Neuronal stem cell (in vitro differentiated cells): ENCODE measurements around the gene EYS.

Experiments used
- DNase-seq: peaks from one replicate; pipeline ENCODE4 v3.0.0-alpha.2; 2013; ENCODE audit warnings: low spot score
- H2AFZ ChIP-seq: one replicate; pipeline ENCODE4 v1.6.1; 2013; ENCODE audit warnings: mild to moderate bottlenecking, low read length, inconsistent platforms
- H2AK5ac ChIP-seq: 2 replicates; pipeline ENCODE4 v1.6.1; 2013; ENCODE audit warnings: low read depth, mild to moderate bottlenecking, inconsistent platforms, low read length, moderate library complexity, mixed read lengths
- H2BK120ac ChIP-seq: 2 replicates; pipeline ENCODE4 v1.6.1; 2013; ENCODE audit warnings: low read depth, mild to moderate bottlenecking, inconsistent platforms, low read length, moderate library complexity, mixed read lengths
- H2BK12ac ChIP-seq: one replicate; pipeline ENCODE4 v1.6.1; 2013; ENCODE audit warnings: low read length, inconsistent platforms
- H2BK15ac ChIP-seq: 2 replicates; pipeline ENCODE4 v1.6.1; 2013; ENCODE audit warnings: mild to moderate bottlenecking, low read length, inconsistent platforms, mixed read lengths
- H2BK5ac ChIP-seq: one replicate; pipeline ENCODE4 v1.6.1; 2013; ENCODE audit warnings: inconsistent platforms, mild to moderate bottlenecking, low read length, moderate library complexity
- H3K14ac ChIP-seq: one replicate; pipeline ENCODE4 v1.6.1; 2013; ENCODE audit warnings: low read length, inconsistent platforms
- H3K18ac ChIP-seq: 2 replicates; pipeline ENCODE4 v1.6.1; 2013; ENCODE audit warnings: low read length, inconsistent platforms
- H3K23ac ChIP-seq: 2 replicates; pipeline ENCODE4 v1.6.1; 2013; ENCODE audit warnings: low read depth, mild to moderate bottlenecking, mixed read lengths, low read length, inconsistent platforms; ENCODE audit not compliant: poor library complexity
- H3K27ac ChIP-seq: replicated peaks from 3 replicates; pipeline ENCODE4 v1.5.1; 2013; ENCODE audit warnings: low read length, inconsistent platforms
- H3K27me3 ChIP-seq, 3 experiments: 2 replicates each; pipeline ENCODE4 v1.6.1; 2013; ENCODE audit warnings: low read length in 3 of 3, mild to moderate bottlenecking in 2 of 3, inconsistent platforms in 1 of 3, low read depth in 1 of 3, mixed read lengths in 1 of 3, moderate library complexity in 1 of 3; ENCODE audit not compliant: control insufficient read depth in 3 of 3, insufficient read depth in 3 of 3
- H3K36me3 ChIP-seq, 2 donors: replicated peaks in 1 of 2; 2 replicates each; pipeline ENCODE4 v1.6.1; 2013; ENCODE audit warnings: low read length in 2 of 2; ENCODE audit not compliant: control insufficient read depth in 2 of 2, insufficient read depth in 2 of 2
- H3K4ac ChIP-seq: 2 replicates; pipeline ENCODE4 v1.6.1; 2013; ENCODE audit warnings: inconsistent platforms, mild to moderate bottlenecking, low read length, moderate library complexity
- H3K4me1 ChIP-seq, 2 donors: 1 replicate in 1 of 2; 2 replicates in 1 of 2; pipeline ENCODE4 v1.6.1; 2013; ENCODE audit warnings: low read length in 2 of 2, low read depth in 1 of 2; ENCODE audit not compliant: control insufficient read depth in 2 of 2, insufficient read depth in 1 of 2
- H3K4me2 ChIP-seq: one replicate; pipeline ENCODE4 v1.6.1; 2013; ENCODE audit warnings: mild to moderate bottlenecking, low read length, inconsistent platforms; ENCODE audit not compliant: insufficient read depth, poor library complexity, severe bottlenecking
- H3K4me3 ChIP-seq, 2 donors: 2 replicates each; pipeline ENCODE4 v1.5.1; 2013; ENCODE audit warnings: low read length in 2 of 2, mild to moderate bottlenecking in 2 of 2, inconsistent platforms in 1 of 2, moderate library complexity in 1 of 2
- H3K79me1 ChIP-seq: one replicate; pipeline ENCODE4 v1.6.1; 2013; ENCODE audit warnings: low read depth, mild to moderate bottlenecking, inconsistent platforms, low read length, moderate library complexity
- H3K9ac ChIP-seq: one replicate; pipeline ENCODE4 v1.6.1; 2013; ENCODE audit warnings: mild to moderate bottlenecking, low read depth, low read length, inconsistent platforms; ENCODE audit not compliant: poor library complexity
- H3K9me3 ChIP-seq, 2 donors: replicated peaks in 1 of 2; 2 replicates each; pipeline versions ENCODE3 to v1.6.1; 2013; ENCODE audit warnings: low read length in 2 of 2, mild to moderate bottlenecking in 2 of 2, inconsistent platforms in 1 of 2, low read depth in 1 of 2, mixed read lengths in 1 of 2, moderate library complexity in 1 of 2; ENCODE audit not compliant: control insufficient read depth in 2 of 2, insufficient read depth in 1 of 2
- H4K8ac ChIP-seq: one replicate; pipeline ENCODE4 v1.6.1; 2013; ENCODE audit warnings: low read depth, mild to moderate bottlenecking, inconsistent platforms, low read length, moderate library complexity
- H4K91ac ChIP-seq: one replicate; pipeline ENCODE4 v1.6.1; 2013; ENCODE audit warnings: low read length, low read depth, mild to moderate bottlenecking, inconsistent platforms; ENCODE audit not compliant: poor library complexity
- WGBS, 2 donors: extraction: QIAGEN DNeasy Blood & Tissue Kit; methylation state at CpG; one replicate each; pipeline ENCODE4 v1.1.7; 2013; ENCODE audit warnings: missing lambda C conversion rate in 2 of 2, mixed read lengths in 1 of 2; ENCODE audit not compliant: insufficient read length in 2 of 2, insufficient replicate concordance in 1 of 2; ENCODE audit errors: extremely low coverage in 2 of 2; 5-methylcytosine and 5-hydroxymethylcytosine counted together

Gene EYS

GRCh38 chr6:63734923-63735322 is 1972.1 kb downstream of the EYS start:
- Histone ChIP-seq H4K8ac (no peak overlapping the region), H3K23ac (no peak overlapping the region), H3K4ac (no peak overlapping the region), H2BK15ac (no peak overlapping the region), H3K4me3 (no peak overlapping the region), H2AFZ (no peak overlapping the region), H3K4me2 (no peak overlapping the region), H3K18ac (no peak overlapping the region), H2BK120ac (no peak overlapping the region), H4K91ac (no peak overlapping the region), H3K27ac (no peak overlapping the region), H3K9ac (no peak overlapping the region), H3K36me3 (no peaks in the 10 kb centered on the region), H2BK5ac (no peak overlapping the region), H2BK12ac (no peak overlapping the region), H3K4me1 (no peaks in the 10 kb centered on the region), H3K9me3 (no peaks in the 10 kb centered on the region), H3K14ac (no peak overlapping the region), H3K27me3 (no peaks in the 10 kb centered on the region), H3K79me1 (no peaks in the 10 kb centered on the region), H2AK5ac (no peak overlapping the region)
- no CpG with 5 or more reads among the region's 3 CpGs for WGBS, 2 donors
- no peak for DNase-seq

- no peak overlapping the region for H4K8ac ChIP-seq
- H4K91ac ChIP-seq: no peak overlapping the region
- H3K4me3 ChIP-seq: no peak overlapping the region
- no peaks in the 10 kb centered on the region for H3K27me3 ChIP-seq
- no peak overlapping the region for H3K4ac ChIP-seq
- no peak overlapping the region for H3K9ac ChIP-seq
- H2BK120ac ChIP-seq: no peak overlapping the region
- H3K14ac ChIP-seq: no peak overlapping the region
- H2BK15ac ChIP-seq: no peak overlapping the region
- H3K4me2 ChIP-seq: no peak overlapping the region
- H3K27ac ChIP-seq: no peak overlapping the region
- no peaks in the 10 kb centered on the region for H3K9me3 ChIP-seq
- no CpG with 5 or more reads among the region's 2 CpGs for WGBS, 2 donors
- H2BK12ac ChIP-seq: no peak overlapping the region
- no peak overlapping the region for H3K23ac ChIP-seq
- no peaks in the 10 kb centered on the region for H3K36me3 ChIP-seq
- no peak overlapping the region for H2AFZ ChIP-seq
- H2AK5ac ChIP-seq: no peak overlapping the region
- no peak for DNase-seq
- no peaks in the 10 kb centered on the region for H3K4me1 ChIP-seq
- H3K18ac ChIP-seq: no peak overlapping the region
- H3K79me1 ChIP-seq: no peaks in the 10 kb centered on the region
- H2BK5ac ChIP-seq: no peak overlapping the region
These were observed 1974.7 kb downstream of the EYS start for GRCh38 chr6:63732336-63732735.

- Histone ChIP-seq H2BK5ac (no peak overlapping the region), H2BK120ac (no peak overlapping the region), H4K91ac (no peak overlapping the region), H3K4ac (no peak overlapping the region), H3K23ac (no peak overlapping the region), H3K79me1 (no peaks in the 10 kb centered on the region), H3K18ac (no peak overlapping the region), H3K4me3 (no peak overlapping the region), H2AFZ (no peak overlapping the region), H3K4me2 (no peak overlapping the region), H3K27ac (no peak overlapping the region), H3K27me3 (no peaks in the 10 kb centered on the region), H2AK5ac (no peak overlapping the region), H3K9me3 (no peaks in the 10 kb centered on the region), H4K8ac (no peak overlapping the region), H3K36me3 (no peaks in the 10 kb centered on the region), H2BK12ac (no peak overlapping the region), H3K9ac (no peak overlapping the region), H2BK15ac (no peak overlapping the region), H3K4me1 (no peaks in the 10 kb centered on the region), H3K14ac (no peak overlapping the region)
- no peak for DNase-seq
- WGBS, 2 donors: no CpG with 5 or more reads among the region's 3 CpGs
These were observed 1975.1 kb downstream of the EYS start for GRCh38 chr6:63731930-63732329.

- H3K27ac ChIP-seq: no peak overlapping the region
- no peak overlapping the region for H3K23ac ChIP-seq
- no peak overlapping the region for H2BK120ac ChIP-seq
- no peaks in the 10 kb centered on the region for H3K36me3 ChIP-seq
- no peak overlapping the region for H3K14ac ChIP-seq
- no peak overlapping the region for H3K4me2 ChIP-seq
- no peaks in the 10 kb centered on the region for H3K79me1 ChIP-seq
- no peak overlapping the region for H2BK15ac ChIP-seq
- H4K91ac ChIP-seq: no peak overlapping the region
- no peaks in the 10 kb centered on the region for H3K9me3 ChIP-seq
- DNase-seq: no peak
- no peak overlapping the region for H4K8ac ChIP-seq
- H2AK5ac ChIP-seq: no peak overlapping the region
- no peaks in the 10 kb centered on the region for H3K4me1 ChIP-seq
- H2AFZ ChIP-seq: no peak overlapping the region
- no peak overlapping the region for H2BK5ac ChIP-seq
- H3K18ac ChIP-seq: no peak overlapping the region
- H3K9ac ChIP-seq: no peak overlapping the region
- no peak overlapping the region for H3K4ac ChIP-seq
- H3K27me3 ChIP-seq: no peaks in the 10 kb centered on the region
- no peak overlapping the region for H3K4me3 ChIP-seq
- no peak overlapping the region for H2BK12ac ChIP-seq
These were observed 1976.7 kb downstream of the EYS start for GRCh38 chr6:63730311-63730710.
